Left lobe of liver (tissue), 1 donor: ENCODE data around the gene PIAS4. TPM values are rescaled to one million over a fixed set of nuclear protein-coding genes. Genes with fewer than 3 reads are reported as not detected.

Experiments
- total RNA-seq: library from RNA; stranded (reverse); gene quantifications from one replicate; pipeline ENCODE4 v1.2.1, GENCODE V29; 2021
- donor health status: DM: no; HTN: yes; CAD: no.

PIAS4 gene
- total RNA-seq, 1 donor from 2014 or later, result 13.6 TPM

Other genes starting within 250 kb of the PIAS4 start
- 18.6 TPM for gene APBA3, start 246.0 kb upstream of the PIAS4 start, total RNA-seq
- gene MRPL54, start 245.1 kb upstream of the PIAS4 start, total RNA-seq, result 56.0 TPM
- gene RAX2, start 235.5 kb upstream of the PIAS4 start, total RNA-seq, result not detected
- 0.48 TPM for gene MATK, start 221.4 kb upstream of the PIAS4 start, total RNA-seq
- gene ZFR2, start 138.7 kb upstream of the PIAS4 start, total RNA-seq, result not detected
- gene ATCAY, start 127.1 kb upstream of the PIAS4 start, total RNA-seq, result not detected
- not detected for gene NMRK2, start 74.7 kb upstream of the PIAS4 start, total RNA-seq
- 20.4 TPM for gene DAPK3, start 36.6 kb upstream of the PIAS4 start, total RNA-seq
- gene EEF2, start 22.3 kb upstream of the PIAS4 start, total RNA-seq, result 1,272 TPM
- gene ZBTB7A, start 59.2 kb downstream of the PIAS4 start, total RNA-seq, result 33.3 TPM
- 63.1 TPM for gene MAP2K2, start 116.4 kb downstream of the PIAS4 start, total RNA-seq
- gene CREB3L3, start 145.9 kb downstream of the PIAS4 start, total RNA-seq, result 52.0 TPM
- 11.1 TPM for gene SIRT6, start 174.8 kb downstream of the PIAS4 start, total RNA-seq
- gene ANKRD24, start 175.0 kb downstream of the PIAS4 start, total RNA-seq, result 5.6 TPM
- gene EBI3, start 221.8 kb downstream of the PIAS4 start, total RNA-seq, result 1.3 TPM
- 8.1 TPM for gene YJU2, start 239.3 kb downstream of the PIAS4 start, total RNA-seq